Measurements from ENCODE around the gene LPAR1.

LPAR1 gene

GRCh38 chr9:110958847-110959246 lies 79.4 kb downstream of the LPAR1 start:
- no peak for DNase-seq (ENCODE audit: low read depth in 1 of 2, low spot score in 1 of 2)

GRCh38 chr9:110954822-110955291 lies 83.4 kb downstream of the LPAR1 start:
- DNase-seq (ENCODE audit: low read depth in 1 of 2, low spot score in 1 of 2) = no peak

- DNase-seq (ENCODE audit: low read depth in 1 of 2, low spot score in 1 of 2) = no peak
Measured at GRCh38 chr9:110952540-110952859, 85.8 kb downstream of the LPAR1 start.

- no peak for DNase-seq (ENCODE audit: low read depth in 1 of 2, low spot score in 1 of 2)
Measured at GRCh38 chr9:110951805-110952539, 86.3 kb downstream of the LPAR1 start.

- DNase-seq (ENCODE audit: low read depth in 1 of 2, low spot score in 1 of 2) = no peak
Measured at GRCh38 chr9:110950041-110950645, 88.1 kb downstream of the LPAR1 start.

- no peak for DNase-seq (ENCODE audit: low read depth in 1 of 2, low spot score in 1 of 2)
Measured at GRCh38 chr9:110949081-110949480, 89.2 kb downstream of the LPAR1 start.

GRCh38 chr9:110947491-110948044 lies 90.7 kb downstream of the LPAR1 start:
- no peak for DNase-seq (ENCODE audit: low read depth in 1 of 2, low spot score in 1 of 2)

- no peak for DNase-seq (ENCODE audit: low read depth in 1 of 2, low spot score in 1 of 2)
Measured at GRCh38 chr9:110942522-110942921, 95.7 kb downstream of the LPAR1 start.

- DNase-seq (ENCODE audit: low read depth in 1 of 2, low spot score in 1 of 2) = no peak
Measured at GRCh38 chr9:110940951-110941557, 97.2 kb downstream of the LPAR1 start.

- DNase-seq (ENCODE audit: low read depth in 1 of 2, low spot score in 1 of 2) = no peak
Measured at GRCh38 chr9:110939573-110939972, 98.7 kb downstream of the LPAR1 start.

GRCh38 chr9:110939047-110939446 lies 99.2 kb downstream of the LPAR1 start:
- DNase-seq (ENCODE audit: low read depth in 1 of 2, low spot score in 1 of 2) = no peak

GRCh38 chr9:110938242-110938641 lies 100.0 kb downstream of the LPAR1 start:
- no peak for DNase-seq (ENCODE audit: low read depth in 1 of 2, low spot score in 1 of 2)

GRCh38 chr9:110936719-110937452 lies 101.4 kb downstream of the LPAR1 start:
- no peak for DNase-seq (ENCODE audit: low read depth in 1 of 2, low spot score in 1 of 2)

GRCh38 chr9:110936237-110936636 lies 102.0 kb downstream of the LPAR1 start:
- DNase-seq (ENCODE audit: low read depth in 1 of 2, low spot score in 1 of 2) = no peak

- DNase-seq (ENCODE audit: low read depth in 1 of 2, low spot score in 1 of 2) = no peak
Measured at GRCh38 chr9:110935829-110936228, 102.4 kb downstream of the LPAR1 start.

- DNase-seq (ENCODE audit: low read depth in 1 of 2, low spot score in 1 of 2) = no peak
Measured at GRCh38 chr9:110933350-110934001, 104.8 kb downstream of the LPAR1 start.

- DNase-seq (ENCODE audit: low read depth in 1 of 2, low spot score in 1 of 2) = no peak
Measured at GRCh38 chr9:110932863-110933262, 105.4 kb downstream of the LPAR1 start.

GRCh38 chr9:110928599-110928998 lies 109.7 kb downstream of the LPAR1 start:
- DNase-seq (ENCODE audit: low read depth in 1 of 2, low spot score in 1 of 2) = no peak

- DNase-seq (ENCODE audit: low read depth in 1 of 2, low spot score in 1 of 2) = no peak
Measured at GRCh38 chr9:110926828-110927487, 111.3 kb downstream of the LPAR1 start.

GRCh38 chr9:110923601-110924000 lies 114.7 kb downstream of the LPAR1 start:
- no peak for DNase-seq (ENCODE audit: low read depth in 1 of 2, low spot score in 1 of 2)
